Mesenchymal stem cell (in vitro differentiated cells and primary cell): ENCODE results near the gene SIK3.

ENCODE experiments used
- DNase-seq: peaks from one replicate; pipeline ENCODE4 v3.0.0-alpha.2; 2013
- H2AFZ ChIP-seq: one replicate; pipeline ENCODE4 v1.6.1; 2013; ENCODE audit warnings: low read depth, mild to moderate bottlenecking, control low read depth, inconsistent platforms, low read length, moderate library complexity
- H2AK5ac ChIP-seq: 2 replicates; pipeline ENCODE4 v1.6.1; 2013; ENCODE audit warnings: low read length, moderate library complexity, mild to moderate bottlenecking, inconsistent platforms; ENCODE audit not compliant: severe bottlenecking
- H2BK120ac ChIP-seq: one replicate; pipeline ENCODE4 v1.6.1; 2013; ENCODE audit warnings: low read depth, mild to moderate bottlenecking, inconsistent platforms, low read length, moderate library complexity
- H2BK12ac ChIP-seq, 2 experiments: one replicate each; pipeline ENCODE4 v1.6.1; 2013; ENCODE audit warnings: inconsistent platforms in 2 of 2, low read length in 2 of 2, mild to moderate bottlenecking in 2 of 2, moderate library complexity in 2 of 2, control low read depth in 1 of 2
- H2BK15ac ChIP-seq: one replicate; pipeline ENCODE4 v1.6.1; 2013; ENCODE audit warnings: mild to moderate bottlenecking, low read depth, inconsistent platforms; ENCODE audit not compliant: poor library complexity, severe bottlenecking
- H2BK5ac ChIP-seq: 2 replicates; pipeline ENCODE4 v1.6.1; 2013; ENCODE audit warnings: low read depth, mild to moderate bottlenecking, low read length, control low read depth, inconsistent platforms; ENCODE audit not compliant: poor library complexity, severe bottlenecking
- H3K14ac ChIP-seq, 2 experiments: one replicate each; pipeline ENCODE4 v1.6.1; 2013; ENCODE audit warnings: inconsistent platforms in 2 of 2, low read length in 2 of 2, control low read depth in 1 of 2, mild to moderate bottlenecking in 1 of 2, moderate library complexity in 1 of 2
- H3K18ac ChIP-seq, 2 experiments: one replicate each; pipeline ENCODE4 v1.6.1; 2013; ENCODE audit warnings: inconsistent platforms in 2 of 2, low read length in 2 of 2, control low read depth in 1 of 2, low read depth in 1 of 2, mild to moderate bottlenecking in 1 of 2
- H3K23ac ChIP-seq, 2 experiments: one replicate each; pipeline ENCODE4 v1.6.1; 2013; ENCODE audit warnings: inconsistent platforms in 2 of 2, low read length in 2 of 2, mild to moderate bottlenecking in 2 of 2, moderate library complexity in 2 of 2, control low read depth in 1 of 2
- H3K27ac ChIP-seq: 2 replicates; pipeline ENCODE4 v1.5.1; 2013; ENCODE audit warnings: mild to moderate bottlenecking, moderate library complexity, low read length, control low read depth, inconsistent platforms; ENCODE audit not compliant: poor library complexity, severe bottlenecking
- H3K27me3 ChIP-seq, 2 experiments: 2 replicates each; pipeline versions ENCODE4 v1.6.1 to v1.7.0; 2013; ENCODE audit warnings: low read length in 2 of 2, mild to moderate bottlenecking in 2 of 2, moderate library complexity in 2 of 2, control low read depth in 1 of 2, inconsistent platforms in 1 of 2; ENCODE audit not compliant: control insufficient read depth in 1 of 2, insufficient read depth in 1 of 2
- H3K36me3 ChIP-seq, 2 experiments: 2 replicates each; pipeline versions ENCODE4 v1.6.1 to v1.7.0; 2013; ENCODE audit warnings: low read length in 2 of 2, control low read depth in 1 of 2, inconsistent platforms in 1 of 2, low read depth in 1 of 2, mild to moderate bottlenecking in 1 of 2; ENCODE audit not compliant: insufficient read depth in 2 of 2, control insufficient read depth in 1 of 2
- H3K4ac ChIP-seq, 2 experiments: one replicate each; pipeline ENCODE4 v1.6.1; 2013; ENCODE audit warnings: inconsistent platforms in 2 of 2, low read length in 2 of 2, mild to moderate bottlenecking in 2 of 2, moderate library complexity in 2 of 2, control low read depth in 1 of 2, low read depth in 1 of 2
- H3K4me1 ChIP-seq: 2 replicates; pipeline ENCODE4 v1.6.1; 2013; ENCODE audit warnings: low read depth, low read length, control low read depth; ENCODE audit not compliant: control insufficient read depth, insufficient read depth
- H3K4me2 ChIP-seq: 2 replicates; pipeline ENCODE4 v1.6.1; 2013; ENCODE audit warnings: low read length, mild to moderate bottlenecking, inconsistent platforms; ENCODE audit not compliant: poor library complexity, severe bottlenecking
- H3K4me3 ChIP-seq, 2 experiments: 2 replicates each; pipeline versions ENCODE4 v1.5.1 to v1.7.0; 2013; ENCODE audit warnings: low read length in 2 of 2, mild to moderate bottlenecking in 2 of 2, control low read depth in 1 of 2, low read depth in 1 of 2; ENCODE audit not compliant: insufficient read depth in 1 of 2
- H3K79me1 ChIP-seq: replicated peaks from 2 replicates; pipeline ENCODE4 v1.6.1; 2013; ENCODE audit warnings: mild to moderate bottlenecking, control low read depth, low read length, inconsistent platforms; ENCODE audit not compliant: poor library complexity, severe bottlenecking
- H3K9ac ChIP-seq: 2 replicates; pipeline ENCODE4 v1.7.0; 2013; ENCODE audit warnings: mild to moderate bottlenecking, low read length, moderate library complexity
- H3K9me3 ChIP-seq: 2 replicates; pipeline ENCODE4 v1.7.0; 2013; ENCODE audit warnings: mild to moderate bottlenecking, low read length; ENCODE audit not compliant: control insufficient read depth
- H4K8ac ChIP-seq: one replicate; pipeline ENCODE4 v1.6.1; 2013; ENCODE audit warnings: inconsistent platforms, mild to moderate bottlenecking, low read length, moderate library complexity
- H4K91ac ChIP-seq: one replicate; pipeline ENCODE4 v1.6.1; 2013; ENCODE audit warnings: mild to moderate bottlenecking, low read length, inconsistent platforms
- WGBS: methylation state at CpG from one replicate; pipeline ENCODE4 v1.1.7; 2013; ENCODE audit warnings: mixed read lengths; 5-methylcytosine and 5-hydroxymethylcytosine counted together

The SIK3 gene

DNA sequence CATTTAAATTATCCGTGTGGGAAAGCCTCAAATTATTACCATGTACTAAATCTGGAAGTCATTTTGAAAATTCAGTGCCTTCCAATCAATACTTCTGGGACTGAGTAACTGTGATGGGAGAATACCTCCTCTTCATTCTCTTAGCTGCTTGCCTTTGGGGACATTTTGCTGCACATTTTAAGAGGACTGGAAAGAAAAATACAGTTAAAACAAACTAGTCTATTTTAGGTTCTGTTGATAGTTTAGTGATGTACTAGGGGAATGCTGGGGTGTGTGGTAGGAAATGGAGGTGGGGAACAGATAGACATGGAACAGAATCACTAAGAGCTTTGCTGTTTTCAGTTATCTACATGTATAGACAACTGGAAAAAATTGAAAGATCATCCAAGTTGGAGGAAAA, 195.1 kb downstream of the SIK3 start:
- H3K36me3 ChIP-seq, result peaks cover 0 to 11% of the 10 kb centered on the region in 2 experiments
- peaks cover 13% of the 10 kb centered on the region for H3K79me1 ChIP-seq
- H2BK15ac ChIP-seq, result no peak overlapping the region
- H4K91ac ChIP-seq, result no peak overlapping the region
- no peak overlapping the region for H3K9ac ChIP-seq
- H3K4me1 ChIP-seq, result no peaks in the 10 kb centered on the region
- no peak overlapping the region for H2AK5ac ChIP-seq
- H2BK5ac ChIP-seq, result no peak overlapping the region
- H3K9me3 ChIP-seq, result peaks cover 4% of the 10 kb centered on the region
- no peaks in the 10 kb centered on the region for H3K27me3 ChIP-seq
- no peak overlapping the region for H2BK12ac ChIP-seq
- H3K4ac ChIP-seq, result no peak overlapping the region
- no peak overlapping the region for H3K4me3 ChIP-seq
- H3K23ac ChIP-seq, result no peak overlapping the region
- H3K4me2 ChIP-seq, result no peak overlapping the region
- H3K14ac ChIP-seq, result no peak overlapping the region
- H2BK120ac ChIP-seq, result no peak overlapping the region
- H3K18ac ChIP-seq, result no peak overlapping the region
- no peak overlapping the region for H4K8ac ChIP-seq
- WGBS, result 100% methylated on average over 1 of the region's 1 CpG
- no peak overlapping the region for H3K27ac ChIP-seq
- DNase-seq, result no peak
- no peak overlapping the region for H2AFZ ChIP-seq

GRCh38 chr11:116901964-116902688, 196.1 kb downstream of the SIK3 start:
- 100% methylated on average over 1 of the region's 2 CpGs for WGBS
- no peak overlapping the region for H3K23ac ChIP-seq
- H3K4me2 ChIP-seq, result no peak overlapping the region
- no peak overlapping the region for H2BK12ac ChIP-seq
- no peak overlapping the region for H3K27ac ChIP-seq
- no peaks in the 10 kb centered on the region for H3K4me1 ChIP-seq
- no peak overlapping the region for H2BK120ac ChIP-seq
- H3K4me3 ChIP-seq, result no peak overlapping the region
- H3K36me3 ChIP-seq, result peaks cover 0 to 12% of the 10 kb centered on the region in 2 experiments
- H3K4ac ChIP-seq, result no peak overlapping the region
- no peak overlapping the region for H3K9ac ChIP-seq
- peaks cover 4% of the 10 kb centered on the region for H3K9me3 ChIP-seq
- no peak overlapping the region for H2AFZ ChIP-seq
- no peak overlapping the region for H2BK5ac ChIP-seq
- H4K8ac ChIP-seq, result no peak overlapping the region
- no peak for DNase-seq
- no peak overlapping the region for H2AK5ac ChIP-seq
- no peak overlapping the region for H4K91ac ChIP-seq
- H2BK15ac ChIP-seq, result no peak overlapping the region
- H3K79me1 ChIP-seq, result peaks cover 11% of the 10 kb centered on the region
- H3K18ac ChIP-seq, result no peak overlapping the region
- H3K14ac ChIP-seq, result no peak overlapping the region
- no peaks in the 10 kb centered on the region for H3K27me3 ChIP-seq

- no peak overlapping the region for H2AK5ac ChIP-seq
- H3K9ac ChIP-seq, result no peak overlapping the region
- peaks cover 4% of the 10 kb centered on the region for H3K9me3 ChIP-seq
- H2AFZ ChIP-seq, result no peak overlapping the region
- H3K23ac ChIP-seq, result no peak overlapping the region
- H4K91ac ChIP-seq, result no peak overlapping the region
- H2BK120ac ChIP-seq, result no peak overlapping the region
- no peaks in the 10 kb centered on the region for H3K27me3 ChIP-seq
- no peak overlapping the region for H3K27ac ChIP-seq
- no peak overlapping the region for H3K4me2 ChIP-seq
- no peak overlapping the region for H3K4ac ChIP-seq
- 100% methylated on average over 2 of the region's 3 CpGs for WGBS
- no peak overlapping the region for H2BK15ac ChIP-seq
- no peak overlapping the region for H3K4me3 ChIP-seq
- H2BK12ac ChIP-seq, result no peak overlapping the region
- no peak overlapping the region for H2BK5ac ChIP-seq
- H4K8ac ChIP-seq, result no peak overlapping the region
- no peaks in the 10 kb centered on the region for H3K4me1 ChIP-seq
- H3K14ac ChIP-seq, result no peak overlapping the region
- peaks cover under 1 to 21% of the 10 kb centered on the region in 2 experiments for H3K36me3 ChIP-seq
- no peak overlapping the region for H3K18ac ChIP-seq
- DNase-seq, result no peak
- H3K79me1 ChIP-seq, result peaks cover 10% of the 10 kb centered on the region
Observed at GRCh38 chr11:116901211-116901610, 197.0 kb downstream of the SIK3 start.

DNA sequence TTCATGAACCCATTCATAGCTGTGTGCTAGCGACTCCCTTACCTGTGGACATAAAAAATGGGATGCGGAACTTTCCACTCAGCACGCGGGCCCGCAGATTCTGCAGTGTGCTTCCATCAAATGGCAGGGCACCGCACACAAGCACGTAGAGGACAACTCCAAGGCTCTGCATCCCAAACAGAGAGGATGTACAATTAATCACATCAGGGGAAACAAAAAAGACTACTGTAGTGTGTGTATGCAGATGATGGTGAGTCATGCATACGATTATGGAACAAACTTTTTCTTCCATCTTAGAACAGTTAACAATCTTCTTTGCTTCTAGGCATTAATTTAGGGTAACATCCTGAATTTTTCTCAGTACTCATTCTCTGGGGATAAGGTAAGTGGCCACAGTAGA, 202.0 kb downstream of the SIK3 start:
- H3K4me1 ChIP-seq, result peaks cover 3% of the 10 kb centered on the region
- no peak overlapping the region for H2BK15ac ChIP-seq
- no peak overlapping the region for H2AFZ ChIP-seq
- no peak overlapping the region for H2BK120ac ChIP-seq
- no peak overlapping the region for H3K27ac ChIP-seq
- H3K36me3 ChIP-seq, result peaks cover 6 to 61% of the 10 kb centered on the region in 2 experiments
- no peak overlapping the region for H3K23ac ChIP-seq
- H4K91ac ChIP-seq, result no peak overlapping the region
- no peak overlapping the region for H4K8ac ChIP-seq
- H2AK5ac ChIP-seq, result no peak overlapping the region
- H3K27me3 ChIP-seq, result no peaks in the 10 kb centered on the region
- no peak overlapping the region for H3K14ac ChIP-seq
- no peak overlapping the region for H3K4me3 ChIP-seq
- no peak for DNase-seq
- no peak overlapping the region for H2BK12ac ChIP-seq
- H3K4me2 ChIP-seq, result no peak overlapping the region
- 98% methylated on average over 7 of the region's 8 CpGs for WGBS
- H2BK5ac ChIP-seq, result no peak overlapping the region
- peaks cover 10% of the 10 kb centered on the region for H3K79me1 ChIP-seq
- no peak overlapping the region for H3K4ac ChIP-seq
- H3K9ac ChIP-seq, result no peak overlapping the region
- H3K18ac ChIP-seq, result no peak overlapping the region
- peaks cover 4% of the 10 kb centered on the region for H3K9me3 ChIP-seq
